AG09309 (cell line): ENCODE data around the gene CKMT2.
"Not testable (repeated sequence)": the region's sequence is repeated elsewhere in the genome, so short reads cannot be mapped to it uniquely, and the experiment has no call there.

Experiments used
- DNase-seq: peaks from one replicate; pipeline ENCODE4 v3.0.0-alpha.2; 2010; ENCODE audit warnings: low read depth
- H3K4me3 ChIP-seq: 2 replicates; pipeline ENCODE4 v1.5.1; 2011; ENCODE audit warnings: mild to moderate bottlenecking, low read depth, low read length, moderate library complexity; ENCODE audit not compliant: control insufficient read depth
- CTCF ChIP-seq: IDR thresholded peaks from 2 replicates; pipeline ENCODE4 v1.5.1; 2011; ENCODE audit warnings: mild to moderate bottlenecking, low read depth, low read length, inconsistent platforms; ENCODE audit not compliant: insufficient read depth, control insufficient read depth; ENCODE audit errors: missing control alignments

The CKMT2 gene

GRCh38 chr5:81252904-81253303 lies 19.8 kb downstream of the CKMT2 start:
- no peak overlapping the region for H3K4me3 ChIP-seq
- TF ChIP-seq CTCF, result no peak
- DNase-seq, result no peak

- TF ChIP-seq CTCF, result no peak
- no peak overlapping the region for H3K4me3 ChIP-seq
- no peak for DNase-seq
Measured at GRCh38 chr5:81253875-81254274, 20.8 kb downstream of the CKMT2 start.

- H3K4me3 ChIP-seq, result no peak overlapping the region
- TF ChIP-seq CTCF, result no peak
- DNase-seq, result no peak
Measured at GRCh38 chr5:81254886-81255559, 21.9 kb downstream of the CKMT2 start.

DNA sequence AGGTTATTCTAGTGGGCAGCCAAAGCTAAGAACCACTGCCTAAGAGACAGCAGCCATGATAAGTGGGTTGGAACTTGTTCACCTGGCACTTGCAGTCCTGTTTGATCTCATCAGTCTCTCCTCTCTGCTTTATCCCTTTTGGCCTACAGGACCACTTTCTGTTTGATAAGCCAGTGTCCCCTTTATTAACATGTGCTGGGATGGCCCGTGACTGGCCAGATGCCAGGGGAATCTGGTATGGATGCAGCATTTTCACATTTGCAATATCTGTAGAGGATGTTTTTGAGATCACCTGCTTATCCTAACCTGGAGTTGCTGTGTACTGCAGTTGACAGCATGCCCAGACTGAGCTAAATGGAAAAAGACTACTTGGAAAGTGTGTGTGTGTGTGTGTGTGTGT lies 23.6 kb downstream of the CKMT2 start:
- no peak overlapping the region for H3K4me3 ChIP-seq
- DNase-seq, result no peak
- no peak for TF ChIP-seq CTCF

DNA sequence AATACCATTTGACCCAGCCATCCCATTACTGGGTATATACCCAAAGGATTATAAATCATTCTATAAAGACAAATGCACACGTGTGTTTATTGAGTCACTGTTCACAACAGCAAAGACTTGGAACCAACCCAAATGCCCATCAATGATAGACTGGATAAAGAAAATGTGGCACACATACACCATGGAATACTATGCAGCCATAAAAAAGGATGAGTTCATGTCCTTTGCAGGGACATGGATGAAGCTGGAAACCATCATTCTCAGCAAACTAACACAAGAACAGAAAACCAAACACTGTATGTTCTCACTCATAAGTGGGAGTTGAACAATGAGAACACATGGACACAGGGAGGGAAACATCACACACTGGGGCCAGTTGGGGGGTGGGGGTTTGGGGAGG lies 29.7 kb downstream of the CKMT2 start:
- not testable (repeated sequence) for H3K4me3 ChIP-seq

DNA sequence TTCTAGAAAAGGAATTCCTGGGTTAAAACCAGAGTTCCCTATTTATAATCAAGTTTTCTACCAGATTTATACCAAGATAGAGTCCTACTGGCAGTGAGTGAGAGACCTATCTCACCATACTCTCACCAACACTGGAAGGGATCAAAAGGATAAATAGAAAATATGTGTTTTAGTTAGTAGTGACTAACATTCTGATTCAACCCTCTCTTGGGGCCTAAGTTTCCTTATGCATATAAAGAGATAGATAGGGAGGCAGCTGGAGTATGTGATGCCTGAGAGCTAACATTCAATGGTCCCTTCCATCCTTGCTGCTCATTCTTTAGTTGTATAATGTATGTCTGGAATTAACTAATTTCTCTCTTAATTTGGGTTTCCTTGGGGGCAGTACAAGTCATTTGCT lies 32.0 kb downstream of the CKMT2 start:
- no peak overlapping the region for H3K4me3 ChIP-seq
- no peak for TF ChIP-seq CTCF
- no peak for DNase-seq

More for the DNA sequence above, 29.7 kb downstream of the CKMT2 start:
- not testable (repeated sequence) for DNase-seq

GRCh38 chr5:81268521-81269196 lies 35.5 kb downstream of the CKMT2 start:
- no peak for TF ChIP-seq CTCF
- peak; percentile 61 for DNase-seq
- H3K4me3 ChIP-seq, result no peak overlapping the region
